Neuronal stem cell (in vitro differentiated cells): ENCODE results near the gene ACSF3.

Source experiments
- DNase-seq: peaks from one replicate; pipeline ENCODE4 v3.0.0-alpha.2; 2013; ENCODE audit warnings: low spot score
- H2AFZ ChIP-seq: one replicate; pipeline ENCODE4 v1.6.1; 2013; ENCODE audit warnings: mild to moderate bottlenecking, low read length, inconsistent platforms
- H2AK5ac ChIP-seq: 2 replicates; pipeline ENCODE4 v1.6.1; 2013; ENCODE audit warnings: low read depth, mild to moderate bottlenecking, inconsistent platforms, low read length, moderate library complexity, mixed read lengths
- H2BK120ac ChIP-seq: 2 replicates; pipeline ENCODE4 v1.6.1; 2013; ENCODE audit warnings: low read depth, mild to moderate bottlenecking, inconsistent platforms, low read length, moderate library complexity, mixed read lengths
- H2BK12ac ChIP-seq: one replicate; pipeline ENCODE4 v1.6.1; 2013; ENCODE audit warnings: low read length, inconsistent platforms
- H2BK15ac ChIP-seq: 2 replicates; pipeline ENCODE4 v1.6.1; 2013; ENCODE audit warnings: mild to moderate bottlenecking, low read length, inconsistent platforms, mixed read lengths
- H2BK5ac ChIP-seq: one replicate; pipeline ENCODE4 v1.6.1; 2013; ENCODE audit warnings: inconsistent platforms, mild to moderate bottlenecking, low read length, moderate library complexity
- H3K14ac ChIP-seq: one replicate; pipeline ENCODE4 v1.6.1; 2013; ENCODE audit warnings: low read length, inconsistent platforms
- H3K18ac ChIP-seq: 2 replicates; pipeline ENCODE4 v1.6.1; 2013; ENCODE audit warnings: low read length, inconsistent platforms
- H3K23ac ChIP-seq: 2 replicates; pipeline ENCODE4 v1.6.1; 2013; ENCODE audit warnings: low read depth, mild to moderate bottlenecking, mixed read lengths, low read length, inconsistent platforms; ENCODE audit not compliant: poor library complexity
- H3K27ac ChIP-seq: replicated peaks from 3 replicates; pipeline ENCODE4 v1.5.1; 2013; ENCODE audit warnings: low read length, inconsistent platforms
- H3K27me3 ChIP-seq, 3 experiments: 2 replicates each; pipeline ENCODE4 v1.6.1; 2013; ENCODE audit warnings: low read length in 3 of 3, mild to moderate bottlenecking in 2 of 3, inconsistent platforms in 1 of 3, low read depth in 1 of 3, mixed read lengths in 1 of 3, moderate library complexity in 1 of 3; ENCODE audit not compliant: control insufficient read depth in 3 of 3, insufficient read depth in 3 of 3
- H3K36me3 ChIP-seq, 2 donors: replicated peaks in 1 of 2; 2 replicates each; pipeline ENCODE4 v1.6.1; 2013; ENCODE audit warnings: low read length in 2 of 2; ENCODE audit not compliant: control insufficient read depth in 2 of 2, insufficient read depth in 2 of 2
- H3K4ac ChIP-seq: 2 replicates; pipeline ENCODE4 v1.6.1; 2013; ENCODE audit warnings: inconsistent platforms, mild to moderate bottlenecking, low read length, moderate library complexity
- H3K4me1 ChIP-seq, 2 donors: 1 replicate in 1 of 2; 2 replicates in 1 of 2; pipeline ENCODE4 v1.6.1; 2013; ENCODE audit warnings: low read length in 2 of 2, low read depth in 1 of 2; ENCODE audit not compliant: control insufficient read depth in 2 of 2, insufficient read depth in 1 of 2
- H3K4me2 ChIP-seq: one replicate; pipeline ENCODE4 v1.6.1; 2013; ENCODE audit warnings: mild to moderate bottlenecking, low read length, inconsistent platforms; ENCODE audit not compliant: insufficient read depth, poor library complexity, severe bottlenecking
- H3K4me3 ChIP-seq, 2 donors: 2 replicates each; pipeline ENCODE4 v1.5.1; 2013; ENCODE audit warnings: low read length in 2 of 2, mild to moderate bottlenecking in 2 of 2, inconsistent platforms in 1 of 2, moderate library complexity in 1 of 2
- H3K79me1 ChIP-seq: one replicate; pipeline ENCODE4 v1.6.1; 2013; ENCODE audit warnings: low read depth, mild to moderate bottlenecking, inconsistent platforms, low read length, moderate library complexity
- H3K9ac ChIP-seq: one replicate; pipeline ENCODE4 v1.6.1; 2013; ENCODE audit warnings: mild to moderate bottlenecking, low read depth, low read length, inconsistent platforms; ENCODE audit not compliant: poor library complexity
- H3K9me3 ChIP-seq, 2 donors: replicated peaks in 1 of 2; 2 replicates each; pipeline versions ENCODE3 to v1.6.1; 2013; ENCODE audit warnings: low read length in 2 of 2, mild to moderate bottlenecking in 2 of 2, inconsistent platforms in 1 of 2, low read depth in 1 of 2, mixed read lengths in 1 of 2, moderate library complexity in 1 of 2; ENCODE audit not compliant: control insufficient read depth in 2 of 2, insufficient read depth in 1 of 2
- H4K8ac ChIP-seq: one replicate; pipeline ENCODE4 v1.6.1; 2013; ENCODE audit warnings: low read depth, mild to moderate bottlenecking, inconsistent platforms, low read length, moderate library complexity
- H4K91ac ChIP-seq: one replicate; pipeline ENCODE4 v1.6.1; 2013; ENCODE audit warnings: low read length, low read depth, mild to moderate bottlenecking, inconsistent platforms; ENCODE audit not compliant: poor library complexity
- WGBS, 2 donors: extraction: QIAGEN DNeasy Blood & Tissue Kit; methylation state at CpG; one replicate each; pipeline ENCODE4 v1.1.7; 2013; ENCODE audit warnings: missing lambda C conversion rate in 2 of 2, mixed read lengths in 1 of 2; ENCODE audit not compliant: insufficient read length in 2 of 2, insufficient replicate concordance in 1 of 2; ENCODE audit errors: extremely low coverage in 2 of 2; 5-methylcytosine and 5-hydroxymethylcytosine counted together

The ACSF3 gene

DNA sequence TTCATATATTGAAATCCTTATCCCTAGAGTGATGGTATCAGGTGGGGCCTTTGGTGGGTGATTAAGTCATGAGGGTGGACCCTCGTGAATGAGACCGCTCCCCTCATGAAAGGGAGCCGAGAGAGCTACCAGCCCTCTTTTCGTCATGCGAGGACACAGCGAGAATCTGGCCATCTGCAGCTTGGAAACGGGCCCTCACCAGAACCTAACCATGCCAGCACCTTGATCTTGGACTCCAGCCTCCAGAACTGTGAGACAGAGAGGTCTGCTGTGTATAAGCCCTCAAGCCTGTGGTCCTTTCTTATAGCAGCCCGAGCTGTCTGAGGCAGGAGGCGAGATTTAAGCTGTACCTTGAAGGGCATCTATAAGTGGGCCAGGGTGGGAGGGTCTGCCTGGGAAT, 23.7 kb upstream of the ACSF3 start:
- Histone ChIP-seq H3K4me1 (peaks cover 8 to 11% of the 10 kb centered on the region in 2 donors), H3K27ac (no peak overlapping the region), H3K79me1 (peaks cover 7% of the 10 kb centered on the region), H2AFZ (no peak overlapping the region), H3K18ac (no peak overlapping the region), H3K4me2 (no peak overlapping the region), H2BK120ac (no peak overlapping the region), H3K4me3 (no peak overlapping the region), H3K14ac (peak overlapping the region; percentile 71), H2BK15ac (peak overlapping the region; percentile 49), H3K27me3 (peaks cover 0 to 12% (median 0%) of the 10 kb centered on the region in 3 experiments), H2BK5ac (no peak overlapping the region), H4K8ac (no peak overlapping the region), H3K9me3 (peaks cover 3 to 14% of the 10 kb centered on the region in 2 donors), H3K9ac (no peak overlapping the region), H3K36me3 (no peaks in the 10 kb centered on the region), H3K4ac (no peak overlapping the region), H3K23ac (no peak overlapping the region), H4K91ac (no peak overlapping the region), H2BK12ac (no peak overlapping the region), H2AK5ac (peak overlapping the region; percentile 68)
- DNase-seq, result no peak
- WGBS, 2 donors, result no CpG with 5 or more reads among the region's 9 CpGs

DNA sequence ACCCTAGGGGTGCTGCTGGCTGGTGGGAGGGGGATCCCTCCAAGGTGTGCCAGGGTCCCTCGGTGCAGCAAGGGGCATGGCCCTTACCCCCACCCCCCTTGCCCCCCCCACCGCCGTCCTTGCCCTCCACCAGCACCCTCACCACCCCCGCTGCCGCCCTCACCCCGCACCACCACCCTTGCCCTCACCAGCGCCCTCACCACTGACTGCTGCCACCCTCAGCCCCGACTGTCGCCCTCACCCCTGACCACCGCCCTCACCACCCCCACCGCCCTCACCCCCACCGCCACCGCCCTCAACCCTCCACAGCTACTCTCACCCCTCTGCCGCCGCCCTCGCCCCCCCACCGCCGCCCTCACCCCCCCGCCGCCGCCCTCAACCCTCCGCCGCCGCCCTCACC, 23.1 kb upstream of the ACSF3 start:
- Histone ChIP-seq H2BK5ac (no peak overlapping the region), H2BK120ac (no peak overlapping the region), H3K9me3 (peaks cover 4 to 20% of the 10 kb centered on the region in 2 donors), H3K4ac (no peak overlapping the region), H2AFZ (no peak overlapping the region), H3K18ac (peak overlapping the region; percentile 48), H2AK5ac (peak overlapping the region; percentile 68), H4K8ac (no peak overlapping the region), H3K14ac (peak overlapping the region; percentile 21), H3K9ac (no peak overlapping the region), H3K79me1 (peaks cover 7% of the 10 kb centered on the region), H3K27me3 (peaks cover 0 to 12% (median 0%) of the 10 kb centered on the region in 3 experiments), H3K4me2 (no peak overlapping the region), H3K23ac (no peak overlapping the region), H3K27ac (no peak overlapping the region), H3K4me3 (no peak overlapping the region), H2BK12ac (peak overlapping the region; percentile 73), H3K36me3 (no peaks in the 10 kb centered on the region), H3K4me1 (peaks cover 8 to 11% of the 10 kb centered on the region in 2 donors), H4K91ac (no peak overlapping the region), H2BK15ac (peak overlapping the region; percentile 49)
- no peak for DNase-seq
- no CpG with 5 or more reads among the region's 24 CpGs for WGBS, 2 donors

DNA sequence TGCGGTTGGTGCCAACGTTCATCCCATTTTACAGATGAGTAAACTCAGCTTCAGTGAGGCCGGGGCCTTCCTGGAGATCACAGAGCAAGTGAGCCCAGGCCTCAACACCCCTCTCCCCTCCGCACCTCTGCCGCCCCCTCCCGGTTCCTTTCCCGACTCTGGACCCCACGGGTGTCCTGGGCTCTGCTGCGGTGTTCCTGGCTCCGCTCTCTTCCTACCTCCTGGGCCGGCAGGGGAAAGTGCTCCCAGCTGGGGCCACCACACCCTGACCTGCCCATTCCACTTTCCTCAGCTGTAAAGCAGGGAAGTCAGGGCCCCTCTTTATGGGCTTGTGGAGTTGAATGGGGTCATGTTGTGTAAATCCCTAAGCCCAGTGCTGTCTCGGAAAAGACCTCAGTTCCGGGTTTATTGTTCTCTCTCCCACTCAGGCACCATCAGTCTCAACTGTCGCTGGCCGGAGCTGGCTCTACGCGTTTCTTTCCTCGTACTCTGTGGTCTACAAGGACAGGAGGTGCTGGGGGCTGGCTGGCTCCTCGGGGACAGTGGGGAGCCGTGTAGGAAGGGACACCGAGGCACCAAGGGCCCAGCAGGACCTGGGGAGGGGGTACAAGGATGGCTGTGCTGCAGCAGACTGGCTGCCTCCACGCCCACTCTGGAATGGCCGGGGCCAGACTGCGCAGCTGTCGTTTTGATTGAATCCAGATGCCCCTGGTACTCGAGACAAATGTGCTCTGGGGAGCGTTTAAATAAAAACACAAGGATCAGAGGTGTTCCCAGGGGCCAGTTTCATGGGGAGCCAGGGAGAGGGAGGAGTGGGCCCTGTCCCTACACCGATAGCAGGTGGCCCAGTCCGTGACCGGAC, 21.7 kb upstream of the ACSF3 start:
- no CpG with 5 or more reads among the region's 30 CpGs for WGBS, 2 donors
- Histone ChIP-seq H3K79me1 (peaks cover 9% of the 10 kb centered on the region), H3K4ac (no peak overlapping the region), H2BK12ac (peak overlapping the region; percentile 75), H3K23ac (peak overlapping the region; percentile 98), H4K8ac (no peak overlapping the region), H2BK120ac (peak overlapping the region; percentile 99), H3K9me3 (peaks cover 4 to 31% of the 10 kb centered on the region in 2 donors), H3K27ac (no peak overlapping the region), H2BK15ac (peak overlapping the region; percentile 98), H4K91ac (no peak overlapping the region), H3K27me3 (peaks cover 0 to 6% (median 0%) of the 10 kb centered on the region in 3 experiments), H3K9ac (peak overlapping the region; percentile 78), H3K36me3 (peaks cover 0 to 2% of the 10 kb centered on the region in 2 donors), H3K18ac (peak overlapping the region; percentile 93), H2AFZ (peak overlapping the region; percentile 99), H3K4me1 (peaks cover 2 to 3% of the 10 kb centered on the region in 2 donors), H3K14ac (no peak overlapping the region), H3K4me2 (no peak overlapping the region), H3K4me3 (peak overlapping the region in 1 of 2 donors; percentile 14), H2AK5ac (peak overlapping the region; percentile 94), H2BK5ac (peak overlapping the region; percentile 89)
- DNase-seq, result no peak

DNA sequence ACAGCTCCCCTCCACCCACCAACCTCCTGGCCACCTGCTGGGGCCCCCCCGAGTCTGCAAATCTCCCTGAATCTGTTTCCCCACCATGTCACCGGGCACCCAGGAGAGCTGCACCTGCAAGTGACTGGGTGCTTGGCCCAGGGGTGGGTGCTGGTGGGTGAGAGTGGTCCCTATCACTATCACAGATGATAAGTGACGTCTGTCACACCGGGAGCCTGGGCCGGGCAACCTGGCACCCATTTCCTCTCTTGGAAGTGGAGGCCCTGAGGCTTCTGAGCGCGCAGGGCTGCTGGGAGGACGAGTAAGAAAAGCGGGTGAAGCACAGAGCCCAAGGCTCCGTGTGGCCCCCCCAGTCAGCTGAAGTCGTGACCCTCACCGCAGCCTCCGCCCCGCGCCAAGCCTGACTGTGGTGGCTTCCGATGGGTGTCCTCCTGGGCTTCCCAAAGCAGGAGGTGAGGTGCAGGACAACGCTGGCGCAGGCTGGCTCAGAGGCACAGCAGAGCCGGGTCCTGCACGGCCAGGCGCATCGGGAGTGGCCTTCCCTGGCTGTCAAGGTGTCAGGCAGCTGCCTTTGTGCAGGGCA, 21.0 kb upstream of the ACSF3 start:
- H3K79me1 ChIP-seq, result peaks cover 9% of the 10 kb centered on the region
- peak overlapping the region; percentile 99 for H2AFZ ChIP-seq
- H3K9me3 ChIP-seq, result peaks cover 4 to 31% of the 10 kb centered on the region in 2 donors
- peak overlapping the region; percentile 76 for H2AK5ac ChIP-seq
- H2BK5ac ChIP-seq, result peak overlapping the region; percentile 89
- WGBS, 2 donors, result no CpG with 5 or more reads among the region's 22 CpGs
- no peak overlapping the region for H4K8ac ChIP-seq
- H3K4ac ChIP-seq, result no peak overlapping the region
- peaks cover 2 to 3% of the 10 kb centered on the region in 2 donors for H3K4me1 ChIP-seq
- H3K23ac ChIP-seq, result no peak overlapping the region
- H3K4me2 ChIP-seq, result no peak overlapping the region
- no peak overlapping the region for H4K91ac ChIP-seq
- peak overlapping the region; percentile 80 for H3K18ac ChIP-seq
- no peak overlapping the region for H3K4me3 ChIP-seq
- no peak for DNase-seq
- H2BK15ac ChIP-seq, result peak overlapping the region; percentile 98
- no peak overlapping the region for H2BK12ac ChIP-seq
- no peak overlapping the region for H3K9ac ChIP-seq
- no peak overlapping the region for H2BK120ac ChIP-seq
- H3K27ac ChIP-seq, result no peak overlapping the region
- H3K36me3 ChIP-seq, result peaks cover 0 to 2% of the 10 kb centered on the region in 2 donors
- no peaks in the 10 kb centered on the region for H3K27me3 ChIP-seq
- H3K14ac ChIP-seq, result no peak overlapping the region
